Calu3 (cell line): ENCODE results near the gene SYNGR1. TPM values are rescaled to one million over a fixed set of nuclear protein-coding genes. Genes with fewer than 3 reads are reported as not detected.

Source experiments
- BruUV-seq: library from RNA; stranded (reverse); fragments of 400-500 nt; replicated peaks from 2 replicates; lab custom pipeline; 2021; lab: Mats Ljungman, UMichigan
- CTCF ChIA-PET: fragments of 300-600 bp; sonication (Branson Sonifier 250); formaldehyde crosslinking; loops from one replicate; lab custom pipeline; 2022; ENCODE audit warnings: antibody characterized with exemption; lab: Charles Lee
- DNase-seq: peaks from one replicate; pipeline ENCODE4 v3.0.0; 2022
- H3K27ac Mint-ChIP-seq: one replicate; pipeline ENCODE4 v1.8.0; 2022; ENCODE audit warnings: mixed read lengths; ENCODE audit not compliant: unreplicated experiment
- H3K27me3 Mint-ChIP-seq: one replicate; pipeline ENCODE4 v1.8.0; 2022; ENCODE audit warnings: mixed read lengths; ENCODE audit not compliant: unreplicated experiment
- H3K36me3 Mint-ChIP-seq: one replicate; pipeline ENCODE4 v1.8.0; 2022; ENCODE audit warnings: mild to moderate bottlenecking, moderate library complexity, mixed read lengths; ENCODE audit not compliant: insufficient read depth, unreplicated experiment
- H3K4me1 Mint-ChIP-seq: one replicate; pipeline ENCODE4 v1.8.0; 2022; ENCODE audit warnings: mild to moderate bottlenecking, low read depth, mixed read lengths; ENCODE audit not compliant: unreplicated experiment
- H3K4me3 Mint-ChIP-seq: one replicate; pipeline ENCODE4 v1.8.0; 2022; ENCODE audit warnings: mild to moderate bottlenecking, low read depth, moderate library complexity, mixed read lengths; ENCODE audit not compliant: unreplicated experiment
- H3K9me3 Mint-ChIP-seq: one replicate; pipeline ENCODE4 v1.8.0; 2022; ENCODE audit warnings: low read depth, mixed read lengths; ENCODE audit not compliant: unreplicated experiment
- intact Hi-C: fragments of 100-400 bp; cut with micrococcal nuclease; formaldehyde crosslinking; loops from one replicate; pipeline ENCODE4 v1.10.0; 2022; ENCODE audit not compliant: unreplicated experiment
- total RNA-seq: library from RNA; stranded (reverse); gene quantifications from 2 replicates; pipeline ENCODE4 v1.2.3, GENCODE V29; 2022
- TF ChIP-seq, protein P1 (sequence below): fragments of 200-600 bp; IDR thresholded peaks from one replicate; pipeline ENCODE4 v1.8.0; 2022; ENCODE audit warnings: antibody characterized with exemption; ENCODE audit not compliant: unreplicated experiment

SYNGR1 gene
- total RNA-seq, 1 experiment from 2014 or later: 12.3 TPM

DNA sequence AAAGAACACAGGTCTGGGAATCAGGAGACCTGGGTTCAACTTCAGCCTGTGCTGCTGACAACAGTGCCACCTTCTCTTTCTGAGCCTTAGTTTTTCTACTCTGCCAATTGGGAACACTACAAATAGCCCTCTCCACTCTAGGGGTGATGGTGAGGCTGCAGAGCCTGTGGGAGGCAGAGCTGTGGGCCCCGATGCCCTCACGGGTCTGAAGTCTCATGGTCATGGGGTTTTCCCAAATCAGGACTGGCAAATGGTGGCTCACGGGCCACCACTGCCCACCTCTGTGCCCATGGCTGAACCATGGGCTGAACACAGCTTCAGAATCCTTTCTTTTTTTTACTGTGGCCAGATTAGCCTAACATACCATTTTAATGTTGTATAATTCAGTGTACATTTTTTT, 19.8 kb downstream of the SYNGR1 start:
- BruUV-seq: no TSS peak
- no peak for DNase-seq

DNA sequence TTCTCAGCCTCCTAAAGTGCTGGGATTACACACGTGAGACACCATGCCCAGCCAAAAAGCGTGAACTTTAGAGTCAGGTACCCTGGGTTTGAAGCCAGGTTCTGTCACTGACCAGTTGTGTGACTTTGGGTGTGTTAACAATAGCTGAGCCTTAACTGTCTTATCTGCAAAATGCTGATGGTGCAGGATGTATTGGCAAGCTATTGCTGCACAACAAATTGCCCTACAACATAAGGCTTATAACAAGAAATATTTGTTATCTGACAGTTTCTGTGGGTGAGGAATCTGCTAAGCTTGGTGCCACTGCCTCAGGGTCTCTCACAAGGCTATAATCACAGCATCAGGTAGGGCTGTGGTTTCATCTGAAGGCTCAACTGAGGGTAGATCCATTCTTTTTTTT, 21.9 kb downstream of the SYNGR1 start:
- Mint-ChIP-seq H3K4me3 (no peak overlapping the region), H3K27ac (no peak overlapping the region), H3K4me1 (no peaks in the 10 kb centered on the region), H3K9me3 (no peaks in the 10 kb centered on the region), H3K27me3 (no peaks in the 10 kb centered on the region), H3K36me3 (peaks cover 3% of the 10 kb centered on the region)
- intact Hi-C loops: no loop called here
- CTCF ChIA-PET: no interaction called here
- no peak for DNase-seq
- no TSS peak for BruUV-seq
- TF ChIP-seq, protein P1, sequence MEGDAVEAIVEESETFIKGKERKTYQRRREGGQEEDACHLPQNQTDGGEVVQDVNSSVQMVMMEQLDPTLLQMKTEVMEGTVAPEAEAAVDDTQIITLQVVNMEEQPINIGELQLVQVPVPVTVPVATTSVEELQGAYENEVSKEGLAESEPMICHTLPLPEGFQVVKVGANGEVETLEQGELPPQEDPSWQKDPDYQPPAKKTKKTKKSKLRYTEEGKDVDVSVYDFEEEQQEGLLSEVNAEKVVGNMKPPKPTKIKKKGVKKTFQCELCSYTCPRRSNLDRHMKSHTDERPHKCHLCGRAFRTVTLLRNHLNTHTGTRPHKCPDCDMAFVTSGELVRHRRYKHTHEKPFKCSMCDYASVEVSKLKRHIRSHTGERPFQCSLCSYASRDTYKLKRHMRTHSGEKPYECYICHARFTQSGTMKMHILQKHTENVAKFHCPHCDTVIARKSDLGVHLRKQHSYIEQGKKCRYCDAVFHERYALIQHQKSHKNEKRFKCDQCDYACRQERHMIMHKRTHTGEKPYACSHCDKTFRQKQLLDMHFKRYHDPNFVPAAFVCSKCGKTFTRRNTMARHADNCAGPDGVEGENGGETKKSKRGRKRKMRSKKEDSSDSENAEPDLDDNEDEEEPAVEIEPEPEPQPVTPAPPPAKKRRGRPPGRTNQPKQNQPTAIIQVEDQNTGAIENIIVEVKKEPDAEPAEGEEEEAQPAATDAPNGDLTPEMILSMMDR: no peak

More for the DNA sequence above, 19.8 kb downstream of the SYNGR1 start:
- Mint-ChIP-seq H3K4me1 (no peaks in the 10 kb centered on the region), H3K36me3 (peaks cover 6% of the 10 kb centered on the region), H3K27me3 (no peaks in the 10 kb centered on the region), H3K4me3 (no peak overlapping the region), H3K27ac (no peak overlapping the region), H3K9me3 (no peaks in the 10 kb centered on the region)
- intact Hi-C loops: no loop called here
- TF ChIP-seq, protein P1: no peak
- CTCF ChIA-PET: no interaction called here

DNA sequence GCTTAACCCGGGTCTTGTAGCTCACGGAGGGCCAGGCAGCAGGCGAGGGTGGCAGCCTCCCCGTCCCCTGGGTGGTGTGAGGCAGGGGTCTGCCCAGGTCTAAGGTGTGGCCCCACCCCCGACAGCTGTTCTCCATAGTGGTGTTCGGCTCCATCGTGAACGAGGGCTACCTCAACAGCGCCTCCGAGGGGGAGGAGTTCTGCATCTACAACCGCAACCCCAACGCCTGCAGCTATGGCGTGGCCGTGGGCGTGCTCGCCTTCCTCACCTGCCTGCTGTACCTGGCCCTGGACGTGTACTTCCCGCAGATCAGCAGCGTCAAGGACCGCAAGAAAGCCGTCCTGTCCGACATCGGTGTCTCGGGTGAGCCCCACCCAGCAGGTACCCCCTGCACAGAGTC, 24.4 kb downstream of the SYNGR1 start:
- Mint-ChIP-seq H3K36me3 (no peaks in the 10 kb centered on the region), H3K4me1 (no peaks in the 10 kb centered on the region), H3K27ac (no peak overlapping the region), H3K9me3 (no peaks in the 10 kb centered on the region), H3K4me3 (no peak overlapping the region), H3K27me3 (no peaks in the 10 kb centered on the region)
- intact Hi-C loops: no loop called here
- CTCF ChIA-PET: no interaction called here
- TF ChIP-seq, protein P1: no peak
- DNase-seq: no peak
- BruUV-seq: no TSS peak

DNA sequence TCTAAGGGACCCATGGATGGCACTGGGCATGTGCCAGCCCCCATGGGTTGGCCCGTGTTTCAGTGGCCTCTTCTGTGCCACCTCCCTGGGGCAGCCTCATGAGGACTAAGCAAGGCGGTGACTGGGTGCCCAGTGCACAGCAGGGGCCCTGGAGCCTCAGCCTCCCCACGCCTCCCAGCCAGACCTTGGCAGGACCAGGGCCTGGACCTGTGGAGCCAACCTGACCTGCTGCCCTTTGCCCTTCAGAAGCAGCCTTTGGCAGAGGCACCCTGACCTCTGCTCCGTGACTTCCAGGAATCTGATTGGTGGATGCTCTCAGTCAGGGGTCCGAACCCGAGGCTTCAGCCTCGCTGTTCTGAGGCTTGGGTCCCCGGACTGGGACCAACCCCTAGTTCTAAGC, 25.0 kb downstream of the SYNGR1 start:
- Mint-ChIP-seq H3K4me3 (no peak overlapping the region), H3K27me3 (no peaks in the 10 kb centered on the region), H3K36me3 (no peaks in the 10 kb centered on the region), H3K9me3 (no peaks in the 10 kb centered on the region), H3K4me1 (no peaks in the 10 kb centered on the region), H3K27ac (no peak overlapping the region)
- BruUV-seq: no TSS peak
- DNase-seq: no peak
- intact Hi-C loops: no loop called here
- CTCF ChIA-PET: no interaction called here
- TF ChIP-seq, protein P1: no peak
